Esophagus muscularis mucosa (tissue), 4 donors: ENCODE results near the gene ENTREP1. TPM values are rescaled to one million over a fixed set of nuclear protein-coding genes. Genes with fewer than 3 reads are reported as not detected.
"Not testable (repeated sequence)": the region's sequence is repeated elsewhere in the genome, so short reads cannot be mapped to it uniquely, and the experiment has no call there.

ENCODE experiments used
- DNase-seq: peaks from one replicate; pipeline ENCODE4 v3.0.0-alpha.2; 2017; ENCODE audit errors: extremely low spot score
- H3K27ac ChIP-seq, 4 donors: fragments of 200-600 bp; sonication (generic); replicated peaks in 1 of 4; 1 replicate in 3 of 4; 2 replicates in 1 of 4; pipeline ENCODE4 v1.5.1; 2016 to 2019; ENCODE audit warnings: mild to moderate bottlenecking in 1 of 4
- H3K27me3 ChIP-seq, 4 donors: fragments of 200-600 bp; sonication (generic); one replicate each; pipeline versions ENCODE4 v1.5.1 to v1.6.0; 2016 to 2019
- H3K36me3 ChIP-seq, 4 donors: fragments of 200-600 bp; sonication (generic); one replicate each; pipeline ENCODE4 v1.5.1; 2016 to 2019
- H3K4me1 ChIP-seq, 4 donors: fragments of 200-600 bp; sonication (generic); one replicate each; pipeline ENCODE4 v1.5.1; 2016 to 2019
- H3K4me3 ChIP-seq, 4 donors: fragments of 200-600 bp; sonication (generic); 1 replicate in 2 of 4; 2 replicates in 2 of 4; pipeline ENCODE4 v1.5.1; 2016 to 2019; ENCODE audit warnings: mild to moderate bottlenecking in 4 of 4, moderate library complexity in 1 of 4
- H3K9me3 ChIP-seq, 4 donors: fragments of 200-600 bp; sonication (generic); 1 replicate in 3 of 4; 2 replicates in 1 of 4; pipeline ENCODE4 v1.5.1; 2016 to 2019
- EP300 ChIP-seq: sonication (generic); formaldehyde crosslinking; IDR thresholded peaks from one replicate; pipeline ENCODE4 v1.6.1; 2017; ENCODE audit warnings: antibody characterized with exemption
- POLR2A ChIP-seq: fragments of 450-650 bp; IDR thresholded peaks from one replicate; pipeline ENCODE4 v1.6.1; 2017; ENCODE audit warnings: antibody characterized with exemption, moderate library complexity, mild to moderate bottlenecking, low read depth
- POLR2AphosphoS5 ChIP-seq, 2 donors: sonication (generic); formaldehyde crosslinking; IDR thresholded peaks; one replicate each; pipeline ENCODE4 v1.6.1; 2017; ENCODE audit warnings: antibody characterized with exemption in 2 of 2
- WGBS: methylation state at CpG from one replicate; pipeline ENCODE4 v1.1.5; 2018; 5-methylcytosine and 5-hydroxymethylcytosine counted together
- intact Hi-C: fragments of 100-400 bp; cut with DNase I; formaldehyde crosslinking; loops from one replicate; pipeline ENCODE4 v1.15.1; 2023
- total RNA-seq, 4 donors: library from RNA; depleted of rRNA; stranded (reverse); fragments of >200 nt; gene quantifications; one replicate each; pipeline versions ENCODE4 v1.1.0 to v1.2.1, GENCODE V29; 2016
- TF ChIP-seq, protein P1 (sequence below), 3 experiments: fragments of 200-600 bp in 2 of 3; fragments of 450-650 bp in 1 of 3; sonication (generic) in 2 of 3; IDR thresholded peaks; one replicate each; pipeline ENCODE4 v1.5.1; 2017 to 2019; ENCODE audit warnings: antibody characterized with exemption in 3 of 3, mild to moderate bottlenecking in 2 of 3, moderate library complexity in 1 of 3

ENTREP1 gene
- total RNA-seq, 4 donors from 2014 or later = 16.2 to 30.2 (median 20.4) TPM

DNA sequence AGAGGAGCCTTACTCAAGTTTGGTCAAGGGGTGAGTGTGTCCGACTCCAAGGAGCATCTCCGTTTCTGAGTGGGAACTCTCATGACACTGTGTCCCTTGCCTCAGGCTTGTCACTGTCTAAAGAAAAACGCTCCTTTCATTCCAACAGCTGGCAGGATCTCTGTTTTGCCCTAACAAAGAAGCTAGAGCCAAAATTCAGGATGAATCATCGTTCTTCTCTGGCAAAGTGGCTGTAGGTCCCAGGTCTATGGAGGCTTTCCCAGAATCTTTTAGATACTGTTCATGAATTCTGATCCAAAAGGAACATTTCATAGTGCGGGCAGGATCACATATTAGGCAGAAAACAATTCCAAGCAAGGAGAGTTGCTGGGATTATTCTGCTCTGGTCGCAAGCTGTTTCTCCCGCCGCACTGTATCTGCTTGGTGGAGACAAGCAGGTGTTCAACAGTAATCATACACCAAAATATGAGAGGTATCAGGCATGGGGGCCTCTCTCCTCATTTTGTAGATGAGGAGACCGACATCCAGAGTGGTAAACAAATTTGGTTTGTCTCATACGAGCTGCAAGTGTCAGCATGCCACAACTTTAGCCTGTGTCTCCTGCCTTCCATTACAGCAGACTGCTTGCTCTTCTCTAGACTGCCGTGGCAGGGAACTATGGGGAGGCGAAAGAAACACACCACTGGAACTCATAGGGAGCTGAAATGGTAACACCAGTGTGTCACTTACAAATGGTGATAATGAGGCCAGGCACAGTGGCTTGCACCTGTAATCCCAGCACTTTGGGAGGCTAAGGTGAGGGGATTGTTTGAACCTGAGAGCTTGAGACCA, 72.6 kb downstream of the ENTREP1 start:
- intact Hi-C loops = no loop called here
- H3K27ac ChIP-seq = peak overlapping the region; percentile 72 to 84 (median 80)
- peak; percentile 8 to 53 for TF ChIP-seq POLR2AphosphoS5 (IDR thresholded peaks at IDR 0.05)
- no peak for TF ChIP-seq POLR2A
- TF ChIP-seq, protein P1, sequence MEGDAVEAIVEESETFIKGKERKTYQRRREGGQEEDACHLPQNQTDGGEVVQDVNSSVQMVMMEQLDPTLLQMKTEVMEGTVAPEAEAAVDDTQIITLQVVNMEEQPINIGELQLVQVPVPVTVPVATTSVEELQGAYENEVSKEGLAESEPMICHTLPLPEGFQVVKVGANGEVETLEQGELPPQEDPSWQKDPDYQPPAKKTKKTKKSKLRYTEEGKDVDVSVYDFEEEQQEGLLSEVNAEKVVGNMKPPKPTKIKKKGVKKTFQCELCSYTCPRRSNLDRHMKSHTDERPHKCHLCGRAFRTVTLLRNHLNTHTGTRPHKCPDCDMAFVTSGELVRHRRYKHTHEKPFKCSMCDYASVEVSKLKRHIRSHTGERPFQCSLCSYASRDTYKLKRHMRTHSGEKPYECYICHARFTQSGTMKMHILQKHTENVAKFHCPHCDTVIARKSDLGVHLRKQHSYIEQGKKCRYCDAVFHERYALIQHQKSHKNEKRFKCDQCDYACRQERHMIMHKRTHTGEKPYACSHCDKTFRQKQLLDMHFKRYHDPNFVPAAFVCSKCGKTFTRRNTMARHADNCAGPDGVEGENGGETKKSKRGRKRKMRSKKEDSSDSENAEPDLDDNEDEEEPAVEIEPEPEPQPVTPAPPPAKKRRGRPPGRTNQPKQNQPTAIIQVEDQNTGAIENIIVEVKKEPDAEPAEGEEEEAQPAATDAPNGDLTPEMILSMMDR (IDR thresholded peaks at IDR 0.05) = no peak

DNA sequence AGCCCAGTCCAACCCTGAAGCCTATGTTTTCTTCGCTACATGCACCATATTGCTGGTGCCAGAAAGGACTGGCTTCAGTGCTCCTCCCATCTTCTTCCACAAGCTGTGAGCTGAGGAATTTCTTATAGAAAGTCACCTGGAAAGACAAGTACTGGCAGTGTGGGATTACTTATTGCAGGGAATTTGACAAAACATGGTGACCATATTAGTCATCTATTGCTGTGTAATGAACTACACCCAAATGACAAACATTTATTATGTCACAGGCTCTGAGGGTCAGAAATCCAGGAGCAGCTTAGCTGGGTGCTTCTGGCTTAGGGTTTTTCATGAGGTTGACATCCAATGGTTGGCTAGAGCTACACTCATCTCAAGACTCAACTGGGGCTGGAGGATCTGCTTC, 75.5 kb downstream of the ENTREP1 start:
- no peak for TF ChIP-seq EP300
- peaks cover 6 to 20% (median 14%) of the 10 kb centered on the region in 4 donors for H3K4me1 ChIP-seq
- H3K27me3 ChIP-seq = no peaks in the 10 kb centered on the region
- H3K36me3 ChIP-seq = no peaks in the 10 kb centered on the region
- WGBS = 88% methylated on average over 1 of the region's 1 CpG
- H3K9me3 ChIP-seq = no peaks in the 10 kb centered on the region
- no peak overlapping the region for H3K27ac ChIP-seq
- DNase-seq = no peak
- intact Hi-C loops = no loop called here
- H3K4me3 ChIP-seq = no peak overlapping the region

More for the DNA sequence above, 72.6 kb downstream of the ENTREP1 start:
- 41% methylated on average over 10 of the region's 12 CpGs for WGBS
- H3K36me3 ChIP-seq = no peaks in the 10 kb centered on the region
- peaks cover 13 to 28% (median 24%) of the 10 kb centered on the region in 4 donors for H3K4me1 ChIP-seq
- H3K9me3 ChIP-seq = no peaks in the 10 kb centered on the region
- DNase-seq = no peak
- H3K4me3 ChIP-seq = peak overlapping the region; percentile 2 to 35 (median 28)
- no peaks in the 10 kb centered on the region for H3K27me3 ChIP-seq

DNA sequence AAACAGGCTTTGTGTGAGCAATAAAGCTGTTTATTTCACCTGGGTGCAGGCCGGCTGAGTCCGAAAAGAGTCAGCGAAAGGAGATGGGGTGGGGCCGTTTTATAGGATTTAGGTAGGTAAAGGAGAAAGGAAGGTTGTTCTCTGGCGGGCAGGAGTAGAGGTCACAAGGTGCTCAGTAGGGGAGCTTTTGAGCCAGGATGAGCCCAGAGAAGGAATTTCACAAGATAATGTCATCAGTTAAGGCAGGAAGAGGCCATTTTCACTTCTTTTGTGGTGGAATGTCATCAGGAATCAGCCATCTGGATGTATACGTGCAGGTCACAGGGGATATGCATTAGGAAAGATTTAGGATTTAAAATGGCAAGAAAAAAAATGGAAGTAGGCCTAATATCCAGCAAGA, 84.9 kb downstream of the ENTREP1 start:
- H3K27ac ChIP-seq, intact Hi-C loops, H3K27me3 ChIP-seq, DNase-seq, H3K4me3 ChIP-seq, H3K36me3 ChIP-seq, H3K4me1 ChIP-seq, H3K9me3 ChIP-seq: not testable (repeated sequence)
- WGBS = 90% methylated on average over 6 of the region's 6 CpGs

DNA sequence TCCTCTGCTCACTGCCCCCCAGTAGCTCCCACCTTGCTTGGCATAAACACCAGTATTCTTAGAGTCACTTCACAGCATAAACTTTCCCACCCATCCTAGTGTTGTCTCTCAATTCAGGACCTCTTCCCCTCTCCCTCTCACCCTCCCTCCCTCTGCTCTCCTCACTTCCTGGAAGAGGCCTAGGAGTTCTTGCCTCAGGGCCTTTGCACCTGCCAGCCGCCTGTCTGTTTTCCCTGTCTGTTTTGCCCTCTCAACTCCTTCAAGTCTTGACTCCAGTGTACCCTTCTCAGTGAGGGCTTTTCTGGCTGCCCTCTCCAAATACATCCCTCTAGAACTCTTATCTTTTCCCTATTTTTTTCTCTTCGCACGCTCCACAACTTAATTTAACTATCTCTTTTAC, 86.2 kb downstream of the ENTREP1 start:
- no peak for DNase-seq
- Histone ChIP-seq H3K4me1 (peaks cover 0 to 10% (median 8%) of the 10 kb centered on the region in 4 donors), H3K27me3 (no peaks in the 10 kb centered on the region), H3K36me3 (no peaks in the 10 kb centered on the region), H3K9me3 (no peaks in the 10 kb centered on the region), H3K27ac (no peak overlapping the region), H3K4me3 (no peak overlapping the region)
- intact Hi-C loops = no loop called here
- no peak for TF ChIP-seq EP300
- TF ChIP-seq POLR2AphosphoS5 (IDR thresholded peaks at IDR 0.05) = no peak
- no peak for TF ChIP-seq POLR2A
- TF ChIP-seq, protein P1 (IDR thresholded peaks at IDR 0.05) = no peak
- WGBS = 97% methylated on average over 3 of the region's 3 CpGs

DNA sequence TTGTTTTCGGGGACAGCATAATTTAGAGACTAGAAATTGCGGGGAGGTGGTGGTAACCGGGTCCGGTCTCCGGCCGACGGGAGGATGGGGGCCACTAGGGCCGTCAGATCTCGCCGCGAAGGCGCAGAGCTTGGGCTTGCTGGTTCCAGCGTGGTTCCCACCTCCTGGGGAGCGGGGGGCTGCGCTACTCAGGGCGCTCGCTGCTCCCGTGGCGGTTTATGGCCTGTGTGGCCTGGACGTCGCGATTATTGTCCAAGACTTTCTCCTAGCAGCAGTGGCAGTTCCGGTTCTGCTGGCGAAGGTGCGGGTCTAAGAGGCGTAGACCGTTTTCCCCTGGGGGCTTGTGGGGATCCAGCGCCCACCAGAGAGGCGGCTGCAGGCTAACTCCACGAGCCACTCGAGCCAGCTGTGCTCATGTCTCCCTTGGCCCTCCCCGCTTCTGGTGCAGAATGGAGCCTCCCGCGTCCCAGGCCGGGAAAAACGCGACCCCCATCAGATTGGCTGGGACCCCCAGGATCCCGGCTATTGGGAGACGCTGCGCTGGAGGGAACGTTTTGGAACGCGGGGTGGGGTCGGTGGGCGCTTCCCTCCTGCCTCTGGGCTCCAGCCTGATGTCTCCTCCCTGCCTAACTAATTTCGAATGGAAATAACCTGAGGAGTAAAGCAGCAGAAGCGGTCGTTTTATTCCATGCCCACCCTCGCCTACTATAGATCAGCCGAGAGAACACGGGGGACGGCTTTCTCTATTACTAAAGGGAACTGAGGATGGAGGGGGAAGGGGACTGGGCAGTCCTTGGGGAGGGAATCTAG, 87.1 kb downstream of the ENTREP1 start:
- no peaks in the 10 kb centered on the region for H3K27me3 ChIP-seq
- H3K4me1 ChIP-seq = peaks cover 0 to 10% (median 8%) of the 10 kb centered on the region in 4 donors
- no peak for DNase-seq
- intact Hi-C loops = no loop called here
- TF ChIP-seq, protein P1 (IDR thresholded peaks at IDR 0.05) = no peak
- no peaks in the 10 kb centered on the region for H3K36me3 ChIP-seq
- no peak overlapping the region for H3K27ac ChIP-seq
- H3K4me3 ChIP-seq = peak overlapping the region in 2 of 4 donors; percentile 0 to 29
- WGBS = 72% methylated on average over 38 of the region's 52 CpGs
- H3K9me3 ChIP-seq = no peaks in the 10 kb centered on the region
